ENCODE results near the gene GNAS-AS1.

The GNAS-AS1 gene

DNA sequence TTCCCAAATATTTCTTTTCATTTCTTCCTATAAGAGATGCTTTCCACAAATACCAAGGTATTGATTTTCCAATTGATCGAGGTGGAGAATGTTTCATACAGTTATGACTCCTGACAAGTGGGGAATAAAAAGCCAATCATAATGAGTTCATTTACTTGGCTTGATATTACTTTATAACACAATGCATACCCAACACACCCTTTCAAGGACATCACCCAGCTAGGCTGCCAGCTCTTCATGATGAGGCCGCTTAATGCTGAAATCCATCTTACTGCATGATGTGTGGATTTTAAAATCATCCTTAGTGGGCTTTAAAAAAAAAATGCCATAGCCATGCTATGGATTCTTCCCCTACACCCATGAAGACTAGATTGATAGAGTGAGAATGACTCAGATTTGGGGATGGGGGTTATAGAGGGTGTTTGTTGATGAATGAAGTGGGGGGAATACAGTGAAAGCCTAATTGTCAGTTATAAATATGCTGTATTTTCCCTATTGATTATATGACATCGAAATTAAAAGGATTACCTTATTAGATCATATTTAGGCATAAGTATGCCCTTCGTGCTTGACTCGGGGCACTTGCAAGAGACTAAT lies 75.9 kb downstream of the GNAS-AS1 start:
- no peak overlapping the region for H3K4me3 ChIP-seq (ENCODE audit: low read depth, low read length)
- DNase-seq (ENCODE audit: low read depth), result no peak
- TF ChIP-seq CTCF (conservative IDR thresholded peaks at IDR 0.05; ENCODE audit: low read depth, low read length), result no peak

DNA sequence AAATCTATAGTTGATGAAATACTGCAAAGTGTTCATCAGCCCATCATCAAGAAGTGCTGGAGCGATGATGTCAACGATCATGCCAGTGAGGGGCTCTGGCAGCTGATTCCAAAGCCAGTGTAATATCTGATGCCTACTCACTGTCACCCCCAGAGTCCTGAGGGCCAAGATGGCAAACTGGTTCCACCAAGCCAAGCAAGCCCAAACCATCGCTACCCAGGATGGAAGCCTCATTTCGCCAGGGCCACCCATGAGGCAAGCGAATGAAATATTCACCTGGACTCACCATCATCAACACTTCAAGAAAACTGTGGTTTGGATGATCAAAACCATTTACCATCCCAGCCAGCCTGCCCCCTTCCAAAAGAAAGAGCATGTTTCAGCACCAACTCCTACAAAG lies 76.5 kb downstream of the GNAS-AS1 start:
- no peak for TF ChIP-seq CTCF (conservative IDR thresholded peaks at IDR 0.05; ENCODE audit: low read depth, low read length)
- H3K4me3 ChIP-seq (ENCODE audit: low read depth, low read length), result no peak overlapping the region
- no peak for DNase-seq (ENCODE audit: low read depth)

GRCh38 chr20:58772786-58773185 lies 77.9 kb downstream of the GNAS-AS1 start:
- H3K4me3 ChIP-seq (ENCODE audit: low read depth, low read length), result no peak overlapping the region
- TF ChIP-seq CTCF (conservative IDR thresholded peaks at IDR 0.05; ENCODE audit: low read depth, low read length), result no peak
- DNase-seq (ENCODE audit: low read depth), result no peak
